Panc1 (cell line): ENCODE measurements around the gene IL1F10. TPM values are rescaled to one million over a fixed set of nuclear protein-coding genes. Genes with fewer than 3 reads are reported as not detected.

ENCODE experiments used
- ATAC-seq: fragments of 200-7000 bp; cut with Tn5 transposase; 2 replicates; pipeline ENCODE4 v1.9.1; 2020; ENCODE audit warnings: mild to moderate bottlenecking, moderate library complexity
- BruUV-seq: library from RNA; stranded (reverse); fragments of 400-500 nt; replicated peaks from 2 replicates; lab custom pipeline; 2021; lab: Mats Ljungman, UMichigan
- CTCF ChIA-PET: fragments of 300-600 bp; sonication (Branson Sonifier 250); formaldehyde crosslinking; loops from one replicate; lab custom pipeline; 2022; ENCODE audit warnings: antibody characterized with exemption; lab: Charles Lee
- POLR2A ChIA-PET: fragments of 300-600 bp; sonication (Branson Sonifier 250); formaldehyde crosslinking; loops from one replicate; lab custom pipeline; 2022; ENCODE audit warnings: antibody characterized with exemption; lab: Charles Lee
- DNase-seq: peaks from one replicate; pipeline ENCODE4 v3.0.0-alpha.2; 2010; ENCODE audit warnings: low read depth, low spot score
- H3K27ac ChIP-seq: 2 replicates; pipeline ENCODE4 v1.5.1; 2011; ENCODE audit warnings: mild to moderate bottlenecking, low read length, inconsistent platforms
- H3K27me3 ChIP-seq: fragments of 200-500 bp; sonication (Bioruptor generic); 2 replicates; pipeline ENCODE4 v1.6.0; 2014; ENCODE audit warnings: low read length, inconsistent platforms; ENCODE audit not compliant: control insufficient read depth, insufficient read depth
- H3K36me3 ChIP-seq: fragments of 200-500 bp; sonication (Bioruptor generic); 2 replicates; pipeline ENCODE4 v1.5.1; 2014; ENCODE audit warnings: inconsistent platforms, mild to moderate bottlenecking, low read length, moderate library complexity; ENCODE audit not compliant: control insufficient read depth, insufficient read depth
- H3K4me1 ChIP-seq: 2 replicates; pipeline ENCODE4 v1.5.1; 2011; ENCODE audit warnings: inconsistent platforms, mild to moderate bottlenecking, low read length, moderate library complexity; ENCODE audit not compliant: control insufficient read depth, insufficient read depth
- H3K4me3 ChIP-seq, 2 experiments: 2 replicates each; pipeline ENCODE4 v1.5.1; 2011 to 2012; ENCODE audit warnings: low read depth in 2 of 2, low read length in 2 of 2, mild to moderate bottlenecking in 2 of 2, inconsistent platforms in 1 of 2, moderate library complexity in 1 of 2
- H3K9me3 ChIP-seq: fragments of 200-500 bp; sonication (Bioruptor generic); 2 replicates; pipeline ENCODE4 v1.5.1; 2014; ENCODE audit warnings: low read depth, mild to moderate bottlenecking, inconsistent platforms, low read length, moderate library complexity; ENCODE audit not compliant: control insufficient read depth, insufficient read depth
- POLR2AphosphoS5 ChIP-seq: IDR thresholded peaks from 2 replicates; pipeline ENCODE4 v1.6.1; 2012; ENCODE audit warnings: mild to moderate bottlenecking, low read depth, low read length, moderate library complexity
- SIN3A ChIP-seq: IDR thresholded peaks from 2 replicates; pipeline ENCODE4 v1.6.1; 2012; ENCODE audit warnings: low read depth, mild to moderate bottlenecking, low read length, moderate library complexity, borderline replicate concordance; ENCODE audit not compliant: insufficient read depth
- TCF7L2 ChIP-seq: IDR thresholded peaks from 2 replicates; pipeline ENCODE4 v1.6.1; 2011; ENCODE audit warnings: mild to moderate bottlenecking, low read depth, low read length, inconsistent platforms
- in situ Hi-C: cut with HindIII; loops from 2 replicates; pipeline ENCODE4 v1.10.0; 2016; ENCODE audit warnings: low sequenced_read_pairs, low pct_unique_long_range_greater_than_20kb
- intact Hi-C: fragments of 100-400 bp; cut with micrococcal nuclease; formaldehyde crosslinking; loops from one replicate; pipeline ENCODE4 v1.10.0; 2022; ENCODE audit not compliant: unreplicated experiment
- total RNA-seq: library from RNA; stranded (reverse); gene quantifications from one replicate; pipeline ENCODE4 v1.2.1, GENCODE V29; 2021; ENCODE audit not compliant: unreplicated experiment
- TF ChIP-seq, protein P1 (sequence below): fragments of 450-650 bp; IDR thresholded peaks from 2 replicates; pipeline ENCODE4 v1.5.1; 2017; ENCODE audit warnings: mild to moderate bottlenecking
- TF ChIP-seq, protein P2 (sequence below), 2 experiments: IDR thresholded peaks; 2 replicates each; pipeline ENCODE4 v1.6.1; 2011 to 2012; ENCODE audit warnings: low read depth in 2 of 2, control low read depth in 1 of 2, low read length in 1 of 2, mild to moderate bottlenecking in 1 of 2, moderate library complexity in 1 of 2; ENCODE audit not compliant: insufficient read depth in 1 of 2

The IL1F10 gene
- total RNA-seq, 1 experiment from 2014 or later = not detected

DNA sequence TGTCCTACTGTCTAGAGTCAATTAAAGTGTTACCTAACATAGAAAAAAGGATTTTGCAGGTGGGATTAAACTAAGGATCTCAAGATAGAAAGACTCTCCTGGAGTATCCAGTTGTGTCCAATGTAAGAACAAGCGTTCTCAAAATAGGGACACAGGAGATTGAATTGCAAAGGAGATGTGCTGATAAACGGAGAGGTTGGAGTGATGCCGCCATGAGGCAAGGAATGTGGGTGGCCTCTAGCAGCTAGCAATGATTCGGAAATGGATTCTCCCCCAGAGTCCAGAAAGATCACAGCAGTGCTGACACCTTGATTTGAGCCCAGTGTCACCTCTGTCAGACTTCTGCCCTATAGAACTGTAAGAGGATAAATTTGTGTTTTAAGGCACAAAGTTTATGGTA, 35.5 kb downstream of the IL1F10 start:
- POLR2A ChIA-PET = no interaction called here
- TF ChIP-seq POLR2AphosphoS5 (no peak), SIN3A (no peak), TCF7L2 (no peak)
- TF ChIP-seq, protein P1, sequence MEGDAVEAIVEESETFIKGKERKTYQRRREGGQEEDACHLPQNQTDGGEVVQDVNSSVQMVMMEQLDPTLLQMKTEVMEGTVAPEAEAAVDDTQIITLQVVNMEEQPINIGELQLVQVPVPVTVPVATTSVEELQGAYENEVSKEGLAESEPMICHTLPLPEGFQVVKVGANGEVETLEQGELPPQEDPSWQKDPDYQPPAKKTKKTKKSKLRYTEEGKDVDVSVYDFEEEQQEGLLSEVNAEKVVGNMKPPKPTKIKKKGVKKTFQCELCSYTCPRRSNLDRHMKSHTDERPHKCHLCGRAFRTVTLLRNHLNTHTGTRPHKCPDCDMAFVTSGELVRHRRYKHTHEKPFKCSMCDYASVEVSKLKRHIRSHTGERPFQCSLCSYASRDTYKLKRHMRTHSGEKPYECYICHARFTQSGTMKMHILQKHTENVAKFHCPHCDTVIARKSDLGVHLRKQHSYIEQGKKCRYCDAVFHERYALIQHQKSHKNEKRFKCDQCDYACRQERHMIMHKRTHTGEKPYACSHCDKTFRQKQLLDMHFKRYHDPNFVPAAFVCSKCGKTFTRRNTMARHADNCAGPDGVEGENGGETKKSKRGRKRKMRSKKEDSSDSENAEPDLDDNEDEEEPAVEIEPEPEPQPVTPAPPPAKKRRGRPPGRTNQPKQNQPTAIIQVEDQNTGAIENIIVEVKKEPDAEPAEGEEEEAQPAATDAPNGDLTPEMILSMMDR = no peak
- TF ChIP-seq, protein P2, sequence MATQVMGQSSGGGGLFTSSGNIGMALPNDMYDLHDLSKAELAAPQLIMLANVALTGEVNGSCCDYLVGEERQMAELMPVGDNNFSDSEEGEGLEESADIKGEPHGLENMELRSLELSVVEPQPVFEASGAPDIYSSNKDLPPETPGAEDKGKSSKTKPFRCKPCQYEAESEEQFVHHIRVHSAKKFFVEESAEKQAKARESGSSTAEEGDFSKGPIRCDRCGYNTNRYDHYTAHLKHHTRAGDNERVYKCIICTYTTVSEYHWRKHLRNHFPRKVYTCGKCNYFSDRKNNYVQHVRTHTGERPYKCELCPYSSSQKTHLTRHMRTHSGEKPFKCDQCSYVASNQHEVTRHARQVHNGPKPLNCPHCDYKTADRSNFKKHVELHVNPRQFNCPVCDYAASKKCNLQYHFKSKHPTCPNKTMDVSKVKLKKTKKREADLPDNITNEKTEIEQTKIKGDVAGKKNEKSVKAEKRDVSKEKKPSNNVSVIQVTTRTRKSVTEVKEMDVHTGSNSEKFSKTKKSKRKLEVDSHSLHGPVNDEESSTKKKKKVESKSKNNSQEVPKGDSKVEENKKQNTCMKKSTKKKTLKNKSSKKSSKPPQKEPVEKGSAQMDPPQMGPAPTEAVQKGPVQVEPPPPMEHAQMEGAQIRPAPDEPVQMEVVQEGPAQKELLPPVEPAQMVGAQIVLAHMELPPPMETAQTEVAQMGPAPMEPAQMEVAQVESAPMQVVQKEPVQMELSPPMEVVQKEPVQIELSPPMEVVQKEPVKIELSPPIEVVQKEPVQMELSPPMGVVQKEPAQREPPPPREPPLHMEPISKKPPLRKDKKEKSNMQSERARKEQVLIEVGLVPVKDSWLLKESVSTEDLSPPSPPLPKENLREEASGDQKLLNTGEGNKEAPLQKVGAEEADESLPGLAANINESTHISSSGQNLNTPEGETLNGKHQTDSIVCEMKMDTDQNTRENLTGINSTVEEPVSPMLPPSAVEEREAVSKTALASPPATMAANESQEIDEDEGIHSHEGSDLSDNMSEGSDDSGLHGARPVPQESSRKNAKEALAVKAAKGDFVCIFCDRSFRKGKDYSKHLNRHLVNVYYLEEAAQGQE (IDR thresholded peaks at IDR 0.05; ENCODE audit: insufficient read depth in 1 of 2, low read depth in 2 of 2, low read length in 1 of 2) = no peak
- intact Hi-C loops (no loop called here), in situ Hi-C loops (no loop called here)
- no TSS peak for BruUV-seq
- CTCF ChIA-PET = no interaction called here
- H3K9me3 ChIP-seq = no peaks in the 10 kb centered on the region
- H3K4me3 ChIP-seq = no peak overlapping the region
- H3K27ac ChIP-seq = no peak overlapping the region
- DNase-seq (no peak), ATAC-seq (no peak)
- H3K27me3 ChIP-seq = peaks cover 6% of the 10 kb centered on the region; the same call in 1 of the 2 replicates
- no peaks in the 10 kb centered on the region for H3K4me1 ChIP-seq
- H3K36me3 ChIP-seq = no peaks in the 10 kb centered on the region

DNA sequence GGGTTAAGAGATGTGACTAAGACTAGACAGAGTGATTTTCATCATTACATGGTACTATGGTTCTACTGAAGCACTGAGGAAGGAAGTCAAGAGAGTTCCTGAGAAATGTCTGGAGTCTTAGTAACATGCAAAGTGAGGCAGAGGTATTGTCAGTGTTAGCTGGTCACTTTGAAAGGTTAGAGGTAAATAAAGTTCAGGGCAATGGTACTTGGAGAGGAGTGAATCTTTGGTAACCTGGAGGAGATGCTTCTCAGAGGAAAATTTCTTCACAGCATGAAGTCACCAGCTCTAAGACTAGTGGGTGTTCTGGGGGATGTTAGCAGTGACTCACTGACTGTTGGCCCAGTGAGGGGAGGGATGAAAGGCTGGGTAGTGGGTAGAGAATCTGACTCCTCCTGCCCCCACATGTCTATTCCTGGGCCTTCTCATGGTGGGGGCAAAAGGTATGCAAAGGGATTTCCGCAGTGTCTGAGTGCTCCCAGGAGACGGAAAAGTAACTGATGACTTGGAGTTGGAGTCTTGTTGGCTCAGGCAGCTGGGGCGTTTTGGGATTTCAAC, 36.4 kb downstream of the IL1F10 start:
- Histone ChIP-seq H3K4me1 (no peaks in the 10 kb centered on the region), H3K9me3 (no peaks in the 10 kb centered on the region), H3K27me3 (peaks cover 6% of the 10 kb centered on the region; the same call in 1 of the 2 replicates), H3K27ac (no peak overlapping the region), H3K36me3 (no peaks in the 10 kb centered on the region), H3K4me3 (no peak overlapping the region)
- intact Hi-C loops = no loop called here
- ChIA-PET POLR2A (no interaction called here), CTCF (no interaction called here)
- no TSS peak for BruUV-seq
- in situ Hi-C loops = no loop called here
- ATAC-seq = no peak
- no peak for DNase-seq
- TF ChIP-seq, protein P1 = no peak
- TF ChIP-seq POLR2AphosphoS5 (no peak), SIN3A (no peak), TCF7L2 (no peak)
- TF ChIP-seq, protein P2 (IDR thresholded peaks at IDR 0.05; ENCODE audit: insufficient read depth in 1 of 2, low read depth in 2 of 2, low read length in 1 of 2) = no peak
